ENCODE data around the gene INSM2. TPM values are rescaled to one million over a fixed set of nuclear protein-coding genes. Genes with fewer than 3 reads are reported as not detected.

INSM2 gene
- total RNA-seq, 1 donor = not detected

DNA sequence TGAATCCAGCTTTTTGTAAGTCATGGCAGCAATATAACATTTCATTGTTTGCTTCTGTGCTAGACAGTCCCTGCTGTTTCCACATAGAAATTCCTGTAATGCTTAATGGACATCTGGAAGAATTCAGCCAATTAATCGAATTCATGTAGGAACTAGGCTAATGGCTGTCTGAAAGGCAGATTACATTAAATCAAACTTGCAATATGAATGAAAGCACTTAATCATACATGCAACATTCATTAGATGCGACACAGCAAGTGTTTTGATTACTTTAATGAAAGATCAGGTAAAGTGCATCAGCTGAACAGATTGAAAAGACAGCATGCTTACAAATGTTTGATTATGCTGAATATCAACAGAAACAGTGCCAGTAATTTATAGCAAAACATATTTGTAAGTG is 24.1 kb upstream of the INSM2 start:
- no peaks in the 10 kb centered on the region for H3K4me1 ChIP-seq (ENCODE audit: insufficient read depth, low read length)
- H3K4me3 ChIP-seq (ENCODE audit: insufficient read depth, low read length) = no peak overlapping the region
- H3K36me3 ChIP-seq (ENCODE audit: insufficient read depth, low read length) = no peaks in the 10 kb centered on the region
- no peaks in the 10 kb centered on the region for H3K79me2 ChIP-seq (ENCODE audit: insufficient read depth, low read length)
- TF ChIP-seq, protein P1, sequence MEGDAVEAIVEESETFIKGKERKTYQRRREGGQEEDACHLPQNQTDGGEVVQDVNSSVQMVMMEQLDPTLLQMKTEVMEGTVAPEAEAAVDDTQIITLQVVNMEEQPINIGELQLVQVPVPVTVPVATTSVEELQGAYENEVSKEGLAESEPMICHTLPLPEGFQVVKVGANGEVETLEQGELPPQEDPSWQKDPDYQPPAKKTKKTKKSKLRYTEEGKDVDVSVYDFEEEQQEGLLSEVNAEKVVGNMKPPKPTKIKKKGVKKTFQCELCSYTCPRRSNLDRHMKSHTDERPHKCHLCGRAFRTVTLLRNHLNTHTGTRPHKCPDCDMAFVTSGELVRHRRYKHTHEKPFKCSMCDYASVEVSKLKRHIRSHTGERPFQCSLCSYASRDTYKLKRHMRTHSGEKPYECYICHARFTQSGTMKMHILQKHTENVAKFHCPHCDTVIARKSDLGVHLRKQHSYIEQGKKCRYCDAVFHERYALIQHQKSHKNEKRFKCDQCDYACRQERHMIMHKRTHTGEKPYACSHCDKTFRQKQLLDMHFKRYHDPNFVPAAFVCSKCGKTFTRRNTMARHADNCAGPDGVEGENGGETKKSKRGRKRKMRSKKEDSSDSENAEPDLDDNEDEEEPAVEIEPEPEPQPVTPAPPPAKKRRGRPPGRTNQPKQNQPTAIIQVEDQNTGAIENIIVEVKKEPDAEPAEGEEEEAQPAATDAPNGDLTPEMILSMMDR (IDR thresholded peaks at IDR 0.05; ENCODE audit: extremely low read depth, low read depth, low read length) = no peak
- H3K9me3 ChIP-seq (ENCODE audit: low read depth, low read length) = no peaks in the 10 kb centered on the region
- H3K27ac ChIP-seq (ENCODE audit: low read depth, low read length) = no peak overlapping the region
- no peak overlapping the region for H3K4me2 ChIP-seq (ENCODE audit: insufficient read depth, low read length)
- H3K27me3 ChIP-seq (ENCODE audit: insufficient read depth, low read length) = peaks cover 4% of the 10 kb centered on the region
- DNase-seq (ENCODE audit: insufficient read length, low spot score, missing footprints) = no peak
- H2AFZ ChIP-seq (ENCODE audit: low read length) = no peak overlapping the region
- H4K20me1 ChIP-seq (ENCODE audit: insufficient read depth, low read length) = no peaks in the 10 kb centered on the region

DNA sequence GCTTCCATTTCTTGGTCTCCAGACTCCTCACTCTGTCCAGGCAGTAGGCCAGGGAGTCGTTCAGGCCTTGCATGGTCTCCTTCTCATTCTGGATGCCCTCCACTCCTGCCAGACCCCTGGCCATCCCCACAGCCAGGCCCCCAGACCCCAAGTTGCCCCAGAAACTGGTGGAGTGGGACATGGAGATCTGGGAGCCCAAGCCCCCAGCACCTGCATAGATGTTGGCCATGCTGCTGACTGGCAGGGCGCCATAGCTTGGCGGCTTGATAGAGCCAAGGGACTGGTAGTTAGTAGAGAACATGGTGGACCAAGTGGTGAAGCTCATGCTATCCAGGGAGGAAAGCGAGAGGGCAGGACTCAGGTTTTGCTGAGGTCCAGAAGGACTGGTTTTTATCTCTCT is 21.2 kb upstream of the INSM2 start:
- Histone ChIP-seq H3K27ac (ENCODE audit: low read depth, low read length) (no peak overlapping the region), H3K4me2 (ENCODE audit: insufficient read depth, low read length) (no peak overlapping the region), H3K79me2 (ENCODE audit: insufficient read depth, low read length) (no peaks in the 10 kb centered on the region), H4K20me1 (ENCODE audit: insufficient read depth, low read length) (no peaks in the 10 kb centered on the region), H3K4me3 (ENCODE audit: insufficient read depth, low read length) (no peak overlapping the region), H3K4me1 (ENCODE audit: insufficient read depth, low read length) (no peaks in the 10 kb centered on the region), H3K27me3 (ENCODE audit: insufficient read depth, low read length) (peaks cover 4% of the 10 kb centered on the region), H3K36me3 (ENCODE audit: insufficient read depth, low read length) (no peaks in the 10 kb centered on the region), H3K9me3 (ENCODE audit: low read depth, low read length) (no peaks in the 10 kb centered on the region), H2AFZ (ENCODE audit: low read length) (no peak overlapping the region)
- no peak for DNase-seq (ENCODE audit: insufficient read length, low spot score, missing footprints)
- TF ChIP-seq, protein P1 (IDR thresholded peaks at IDR 0.05; ENCODE audit: extremely low read depth, low read depth, low read length) = no peak

DNA sequence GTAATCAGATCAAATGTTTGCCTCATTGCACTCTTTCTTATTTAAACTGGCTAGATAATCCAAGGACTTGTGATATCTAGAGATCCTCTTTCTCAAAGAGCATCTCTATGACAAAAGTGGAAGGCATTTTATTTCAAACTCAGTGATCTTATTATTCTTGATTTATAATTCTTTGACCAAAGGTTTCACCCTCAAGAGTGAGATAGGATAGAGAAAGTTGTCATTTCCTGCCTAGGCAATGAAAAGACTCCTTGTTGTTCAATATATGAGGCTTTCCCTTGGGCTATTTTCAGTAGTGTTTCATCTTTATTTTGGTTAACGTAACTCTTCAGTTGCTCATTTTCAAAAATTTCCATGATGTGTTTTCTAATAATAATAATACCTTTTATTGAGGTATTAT is 18.0 kb upstream of the INSM2 start:
- H3K4me1 ChIP-seq (ENCODE audit: insufficient read depth, low read length) = no peaks in the 10 kb centered on the region
- H3K4me3 ChIP-seq (ENCODE audit: insufficient read depth, low read length) = no peak overlapping the region
- no peaks in the 10 kb centered on the region for H3K36me3 ChIP-seq (ENCODE audit: insufficient read depth, low read length)
- peaks cover 8% of the 10 kb centered on the region for H3K27me3 ChIP-seq (ENCODE audit: insufficient read depth, low read length)
- H3K4me2 ChIP-seq (ENCODE audit: insufficient read depth, low read length) = no peak overlapping the region
- H3K9me3 ChIP-seq (ENCODE audit: low read depth, low read length) = no peaks in the 10 kb centered on the region
- DNase-seq (ENCODE audit: insufficient read length, low spot score, missing footprints) = no peak
- H2AFZ ChIP-seq (ENCODE audit: low read length) = no peak overlapping the region
- no peaks in the 10 kb centered on the region for H4K20me1 ChIP-seq (ENCODE audit: insufficient read depth, low read length)
- TF ChIP-seq, protein P1 (IDR thresholded peaks at IDR 0.05; ENCODE audit: extremely low read depth, low read depth, low read length) = no peak
- no peak overlapping the region for H3K27ac ChIP-seq (ENCODE audit: low read depth, low read length)
- no peaks in the 10 kb centered on the region for H3K79me2 ChIP-seq (ENCODE audit: insufficient read depth, low read length)

DNA sequence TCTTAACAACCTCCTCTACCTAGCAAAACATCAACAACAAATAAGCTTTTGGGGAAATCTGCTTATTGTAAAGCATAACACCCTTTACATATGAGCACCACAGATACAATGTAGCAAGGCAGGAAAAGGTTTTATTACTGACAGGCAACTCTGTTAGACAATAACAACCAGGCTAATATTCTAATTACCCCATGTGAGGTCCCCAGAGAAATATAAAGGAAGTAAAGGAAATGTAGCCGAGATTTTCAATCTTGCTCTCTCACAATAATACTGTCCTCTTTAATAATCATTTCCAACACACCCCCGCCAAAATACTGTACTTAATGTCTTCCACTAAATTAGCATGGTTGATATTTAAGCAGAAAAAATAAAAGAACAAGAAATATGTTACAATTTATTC is 14.0 kb upstream of the INSM2 start:
- H3K27me3 ChIP-seq (ENCODE audit: insufficient read depth, low read length) = peaks cover 8% of the 10 kb centered on the region
- H4K20me1 ChIP-seq (ENCODE audit: insufficient read depth, low read length) = no peaks in the 10 kb centered on the region
- no peaks in the 10 kb centered on the region for H3K79me2 ChIP-seq (ENCODE audit: insufficient read depth, low read length)
- H2AFZ ChIP-seq (ENCODE audit: low read length) = no peak overlapping the region
- TF ChIP-seq, protein P1 (IDR thresholded peaks at IDR 0.05; ENCODE audit: extremely low read depth, low read depth, low read length) = no peak
- no peaks in the 10 kb centered on the region for H3K9me3 ChIP-seq (ENCODE audit: low read depth, low read length)
- no peaks in the 10 kb centered on the region for H3K4me1 ChIP-seq (ENCODE audit: insufficient read depth, low read length)
- H3K4me2 ChIP-seq (ENCODE audit: insufficient read depth, low read length) = no peak overlapping the region
- H3K4me3 ChIP-seq (ENCODE audit: insufficient read depth, low read length) = no peak overlapping the region
- H3K36me3 ChIP-seq (ENCODE audit: insufficient read depth, low read length) = no peaks in the 10 kb centered on the region
- DNase-seq (ENCODE audit: insufficient read length, low spot score, missing footprints) = no peak
- no peak overlapping the region for H3K27ac ChIP-seq (ENCODE audit: low read depth, low read length)
